ENCODE measurements around the gene CLTCL1.
"Not testable (repeated sequence)": the region's sequence is repeated elsewhere in the genome, so short reads cannot be mapped to it uniquely, and the experiment has no call there.

CLTCL1 gene

GRCh38 chr22:19291580-19292457 is at the start of gene CLTCL1:
Gene CLTCL1 (minus strand): TSS chr22:19291719. CDS start chr22:19291641, 78 bp downstream.
- DNase-seq (ENCODE audit: low spot score) = peak; percentile 99

GRCh38 chr22:19337137-19337536 is 45.6 kb upstream of the CLTCL1 start:
- DNase-seq (ENCODE audit: low spot score) = no peak

GRCh38 chr22:19336133-19337075 is 44.9 kb upstream of the CLTCL1 start:
- no peak for DNase-seq (ENCODE audit: low spot score)

- no peak for DNase-seq (ENCODE audit: low spot score)
Measured at GRCh38 chr22:19331975-19332374, 40.5 kb upstream of the CLTCL1 start.

- DNase-seq (ENCODE audit: low spot score) = no peak
Measured at GRCh38 chr22:19331474-19331873, 40.0 kb upstream of the CLTCL1 start.

GRCh38 chr22:19330865-19331418 is 39.4 kb upstream of the CLTCL1 start:
- DNase-seq (ENCODE audit: low spot score) = no peak

GRCh38 chr22:19330205-19330604 is 38.7 kb upstream of the CLTCL1 start:
- DNase-seq (ENCODE audit: low spot score) = not testable (repeated sequence)

GRCh38 chr22:19329454-19329853 is 37.9 kb upstream of the CLTCL1 start:
- DNase-seq (ENCODE audit: low spot score) = no peak

- DNase-seq (ENCODE audit: low spot score) = no peak
Measured at GRCh38 chr22:19325296-19325948, 33.9 kb upstream of the CLTCL1 start.

- DNase-seq (ENCODE audit: low spot score) = not testable (repeated sequence)
Measured at GRCh38 chr22:19323420-19323819, 31.9 kb upstream of the CLTCL1 start.

- DNase-seq (ENCODE audit: low spot score) = no peak
Measured at GRCh38 chr22:19321757-19322156, 30.2 kb upstream of the CLTCL1 start.

- DNase-seq (ENCODE audit: low spot score) = not testable (repeated sequence)
Measured at GRCh38 chr22:19320136-19320535, 28.6 kb upstream of the CLTCL1 start.

GRCh38 chr22:19319281-19319680 is 27.8 kb upstream of the CLTCL1 start:
- no peak for DNase-seq (ENCODE audit: low spot score)

- no peak for DNase-seq (ENCODE audit: low spot score)
Measured at GRCh38 chr22:19317865-19318264, 26.3 kb upstream of the CLTCL1 start.

- DNase-seq (ENCODE audit: low spot score) = no peak
Measured at GRCh38 chr22:19307872-19308271, 16.4 kb upstream of the CLTCL1 start.

GRCh38 chr22:19306535-19306934 is 15.0 kb upstream of the CLTCL1 start:
- DNase-seq (ENCODE audit: low spot score) = not testable (repeated sequence)

GRCh38 chr22:19304547-19304946 is 13.0 kb upstream of the CLTCL1 start:
- no peak for DNase-seq (ENCODE audit: low spot score)

GRCh38 chr22:19303785-19304184 is 12.3 kb upstream of the CLTCL1 start:
- no peak for DNase-seq (ENCODE audit: low spot score)

GRCh38 chr22:19295733-19296132 is 4.2 kb upstream of the CLTCL1 start:
- no peak for DNase-seq (ENCODE audit: low spot score)

- no peak for DNase-seq (ENCODE audit: low spot score)
Measured at GRCh38 chr22:19292458-19293230, 1.1 kb upstream of the CLTCL1 start.

- DNase-seq (ENCODE audit: low spot score) = peak; percentile 33
Measured at GRCh38 chr22:19291218-19291579, 320 bp downstream of the CLTCL1 start.

Data from AG08395 (cell line).